ENCODE data around the gene TBC1D10A.

DNA sequence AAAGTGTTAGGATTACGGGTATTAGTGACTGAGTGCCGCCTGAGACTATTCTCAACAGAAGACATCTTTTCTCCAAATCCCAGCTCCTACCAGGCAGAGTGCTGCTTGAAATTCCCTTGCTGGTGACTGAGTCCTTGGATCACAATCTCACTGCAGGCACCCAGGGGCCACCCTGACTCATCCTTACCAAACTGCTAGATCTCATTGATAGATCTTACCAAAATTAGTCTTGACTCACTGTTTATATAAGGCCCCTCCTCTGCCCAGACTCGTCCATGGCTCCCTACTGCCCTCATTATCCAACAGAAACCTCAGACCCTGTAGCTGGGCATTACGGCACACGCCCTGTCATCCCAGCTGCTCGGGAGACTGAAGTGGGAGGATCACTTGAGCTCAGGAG, 14.7 kb downstream of the TBC1D10A start:
- TF ChIP-seq POLR2A (IDR thresholded peaks at IDR 0.05; ENCODE audit: low read depth, low read length) (no peak), POLR2AphosphoS5 (IDR thresholded peaks at IDR 0.05; ENCODE audit: low read depth, low read length) (no peak), TAF1 (IDR thresholded peaks at IDR 0.05; ENCODE audit: borderline replicate concordance, low read depth, low read length) (no peak)

All from GM12892 (cell line).